Measurements from ENCODE around the gene LAMTOR2.

LAMTOR2 gene

DNA sequence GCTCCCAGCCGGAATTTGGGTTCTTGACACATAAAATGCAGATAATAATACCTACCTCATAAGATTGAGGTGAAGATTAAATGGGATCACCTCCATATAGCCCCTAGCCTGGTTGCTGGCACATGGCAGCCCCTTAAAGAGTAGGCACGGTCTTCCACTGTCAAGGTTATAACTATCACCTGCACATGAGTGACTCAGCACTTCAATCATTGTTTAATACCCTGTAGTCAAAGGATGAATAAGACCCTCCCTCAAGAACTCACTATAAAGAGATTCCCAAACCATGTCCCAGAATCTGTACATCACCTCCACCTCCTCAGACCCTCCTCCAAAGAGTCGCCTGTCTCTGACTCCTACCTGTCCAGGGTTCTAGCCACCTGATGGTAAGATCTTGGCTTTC, 53.5 kb downstream of the LAMTOR2 start:
- no peak for DNase-seq (ENCODE audit: low read depth in 2 of 2)
- TF ChIP-seq, protein P1, sequence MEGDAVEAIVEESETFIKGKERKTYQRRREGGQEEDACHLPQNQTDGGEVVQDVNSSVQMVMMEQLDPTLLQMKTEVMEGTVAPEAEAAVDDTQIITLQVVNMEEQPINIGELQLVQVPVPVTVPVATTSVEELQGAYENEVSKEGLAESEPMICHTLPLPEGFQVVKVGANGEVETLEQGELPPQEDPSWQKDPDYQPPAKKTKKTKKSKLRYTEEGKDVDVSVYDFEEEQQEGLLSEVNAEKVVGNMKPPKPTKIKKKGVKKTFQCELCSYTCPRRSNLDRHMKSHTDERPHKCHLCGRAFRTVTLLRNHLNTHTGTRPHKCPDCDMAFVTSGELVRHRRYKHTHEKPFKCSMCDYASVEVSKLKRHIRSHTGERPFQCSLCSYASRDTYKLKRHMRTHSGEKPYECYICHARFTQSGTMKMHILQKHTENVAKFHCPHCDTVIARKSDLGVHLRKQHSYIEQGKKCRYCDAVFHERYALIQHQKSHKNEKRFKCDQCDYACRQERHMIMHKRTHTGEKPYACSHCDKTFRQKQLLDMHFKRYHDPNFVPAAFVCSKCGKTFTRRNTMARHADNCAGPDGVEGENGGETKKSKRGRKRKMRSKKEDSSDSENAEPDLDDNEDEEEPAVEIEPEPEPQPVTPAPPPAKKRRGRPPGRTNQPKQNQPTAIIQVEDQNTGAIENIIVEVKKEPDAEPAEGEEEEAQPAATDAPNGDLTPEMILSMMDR (IDR thresholded peaks at IDR 0.05; ENCODE audit: low read depth, low read length): no peak
- no peak overlapping the region for H3K4me3 ChIP-seq (replicated peaks in 1 of 2; ENCODE audit: low read depth in 2 of 2, low read length in 2 of 2)
